Measurements from ENCODE around the gene ST7. TPM values are rescaled to one million over a fixed set of nuclear protein-coding genes. Genes with fewer than 3 reads are reported as not detected.

ST7 gene
- total and polyA plus RNA-seq, 2 of the 8 experiments (the other 6 are each of a cell fraction or from before 2014, with no cell fraction given): 16.3 to 18.0 TPM

GRCh38 chr7:117279203-117279602 lies 325.9 kb downstream of the ST7 start:
- no peak overlapping the region for H3K27ac ChIP-seq (ENCODE audit: low read depth, low read length)
- H2BK15ac ChIP-seq (ENCODE audit: low read length): no peak overlapping the region
- no peak overlapping the region for H2AFZ ChIP-seq (ENCODE audit: low read length)
- no peak overlapping the region for H3K23ac ChIP-seq (ENCODE audit: insufficient read length)
- POLR2A ChIA-PET (ENCODE audit: partially characterized antibody): no interaction called here
- H3K4me2 ChIP-seq (ENCODE audit: insufficient read depth in 1 of 2, low read depth in 2 of 2, low read length in 2 of 2): no peak overlapping the region
- no peak overlapping the region for H4K5ac ChIP-seq (ENCODE audit: insufficient read length, low read depth, low read length)
- H3K56ac ChIP-seq (replicated peaks; ENCODE audit: insufficient read length, low read depth, low read length): no peak overlapping the region
- H3K36me3 ChIP-seq (ENCODE audit: control insufficient read depth in 2 of 4, insufficient read depth in 4 of 4, low read length in 3 of 4): no peaks in the 10 kb centered on the region
- CTCF ChIA-PET (ENCODE audit: partially characterized antibody): no interaction called here
- H3K23me2 ChIP-seq (ENCODE audit: low read depth, low read length): no peaks in the 10 kb centered on the region
- no peak overlapping the region for H3K9ac ChIP-seq (replicated peaks in 1 of 4; ENCODE audit: extremely low read depth in 1 of 4, low read depth in 3 of 4, low read length in 3 of 4)
- H4K20me1 ChIP-seq (replicated peaks in 1 of 2; ENCODE audit: control insufficient read depth in 1 of 2, insufficient read depth in 2 of 2, low read length in 2 of 2): no peaks in the 10 kb centered on the region
- H3K4me3 ChIP-seq (ENCODE audit: extremely low read depth in 1 of 4, insufficient read depth in 2 of 4, low read depth in 3 of 4, low read length in 4 of 4): no peak overlapping the region
- H3K18ac ChIP-seq (ENCODE audit: extremely low read depth, low read length): no peak overlapping the region
- H3K9me3 ChIP-seq (ENCODE audit: insufficient read depth in 2 of 2, low read depth in 1 of 2, low read length in 1 of 2): no peaks in the 10 kb centered on the region
- no peak overlapping the region for H3K4ac ChIP-seq (replicated peaks; ENCODE audit: insufficient read length, low read depth, low read length)
- no peak overlapping the region for H2BK120ac ChIP-seq (replicated peaks; ENCODE audit: low read depth, low read length)
- FAIRE-seq (no peak), DNase-seq (ENCODE audit: low read depth in 1 of 2, low spot score in 2 of 2) (no peak)
- TF ChIP-seq YY1 (IDR thresholded peaks at IDR 0.05; ENCODE audit: low read depth, low read length) (no peak), ZNF274 (IDR thresholded peaks at IDR 0.05; ENCODE audit: borderline replicate concordance, extremely low read depth, low read length) (no peak), KDM1A (IDR thresholded peaks at IDR 0.05; ENCODE audit: borderline replicate concordance, low read length) (no peak), POLR2A (IDR thresholded peaks at IDR 0.05; ENCODE audit: control extremely low read depth in 1 of 2, low read depth in 2 of 2, low read length in 2 of 2) (no peak), TCF12 (IDR thresholded peaks at IDR 0.05; ENCODE audit: low read depth, low read length) (no peak), KDM4A (IDR thresholded peaks at IDR 0.05; ENCODE audit: low read depth, low read length, severe bottlenecking) (no peak)
- WGBS, 2 experiments (ENCODE audit: extremely low coverage in 1 of 2, insufficient coverage in 1 of 2, insufficient read length in 1 of 2, insufficient replicate concordance in 2 of 2, low coverage in 1 of 2, low lambda C conversion rate in 2 of 2, missing lambda C conversion rate in 1 of 2): 88% methylated on average over 2 of the region's 2 CpGs; no CpG with 5 or more reads in 1 of the 2 experiments
- no peak overlapping the region for H2BK12ac ChIP-seq (ENCODE audit: low read depth, low read length)
- H2BK5ac ChIP-seq (ENCODE audit: low read depth, low read length): no peak overlapping the region
- H4K91ac ChIP-seq (replicated peaks; ENCODE audit: insufficient read length, low read length): no peak overlapping the region
- H3K14ac ChIP-seq (ENCODE audit: insufficient read length): no peak overlapping the region
- no peaks in the 10 kb centered on the region for H3K79me1 ChIP-seq (ENCODE audit: low read depth, low read length)
- no peaks in the 10 kb centered on the region for H3K4me1 ChIP-seq (replicated peaks in 1 of 4; ENCODE audit: control insufficient read depth in 3 of 4, insufficient read depth in 4 of 4, low read length in 3 of 4)
- no peak overlapping the region for H2BK20ac ChIP-seq (ENCODE audit: low read length)
- H3K79me2 ChIP-seq (ENCODE audit: control insufficient read depth in 1 of 2, insufficient read depth in 2 of 2, low read length in 2 of 2): no peaks in the 10 kb centered on the region
- H3K27me3 ChIP-seq (replicated peaks in 1 of 4; ENCODE audit: control insufficient read depth in 3 of 4, extremely low read depth in 1 of 4, insufficient read depth in 3 of 4, low read length in 3 of 4): no peaks in the 10 kb centered on the region; a peak in 1 of 7 replicates
- no peak overlapping the region for H4K8ac ChIP-seq (ENCODE audit: extremely low read depth, insufficient read depth, low read length)
- H2AK5ac ChIP-seq (ENCODE audit: low read depth, low read length): no peak overlapping the region

Measured in H1 (cell line).